ENCODE measurements around the gene NUP133. TPM values are rescaled to one million over a fixed set of nuclear protein-coding genes. Genes with fewer than 3 reads are reported as not detected.

Gene NUP133
- total RNA-seq, 4 donors from 2014 or later: 18.4 to 30.8 (median 23.7) TPM

GRCh38 chr1:229474509-229474908 lies 33.6 kb downstream of the NUP133 start:
- intact Hi-C loops (cut with DNase I; ENCODE audit: low total_unique reads): no loop called here

GRCh38 chr1:229471175-229471574 lies 37.0 kb downstream of the NUP133 start:
- no peak overlapping the region for H3K27ac ChIP-seq
- ATAC-seq: no peak
- no peak overlapping the region for H3K4me3 ChIP-seq
- no peak for DNase-seq
- in situ Hi-C loops (cut with MboI; ENCODE audit: low sequenced_read_pairs in 4 of 4): no loop called here
- H3K4me1 ChIP-seq: no peaks in the 10 kb centered on the region
- peaks cover 0 to 50% of the 10 kb centered on the region in 2 donors for H3K36me3 ChIP-seq
- H3K27me3 ChIP-seq: no peaks in the 10 kb centered on the region
- TF ChIP-seq CTCF (IDR thresholded peaks at IDR 0.05 in 4 of 5, conservative IDR thresholded peaks at IDR 0.05 in 1 of 5): no peak
- no peak for TF ChIP-seq POLR2A (IDR thresholded peaks at IDR 0.05)
- intact Hi-C loops (cut with DNase I; ENCODE audit: low total_unique reads): no loop called here
- no peaks in the 10 kb centered on the region for H3K9me3 ChIP-seq

More at GRCh38 chr1:229474509-229474908, 33.6 kb downstream of the NUP133 start:
- no peak for TF ChIP-seq CTCF (IDR thresholded peaks at IDR 0.05 in 4 of 5, conservative IDR thresholded peaks at IDR 0.05 in 1 of 5)
- no peaks in the 10 kb centered on the region for H3K4me1 ChIP-seq
- no peaks in the 10 kb centered on the region for H3K9me3 ChIP-seq
- no peak overlapping the region for H3K27ac ChIP-seq
- H3K36me3 ChIP-seq: peaks cover 0 to 68% of the 10 kb centered on the region in 2 donors
- ATAC-seq (no peak), DNase-seq (no peak)
- no peaks in the 10 kb centered on the region for H3K27me3 ChIP-seq
- no peak overlapping the region for H3K4me3 ChIP-seq
- in situ Hi-C loops (cut with MboI; ENCODE audit: low sequenced_read_pairs in 4 of 4): no loop called here

GRCh38 chr1:229470406-229471043 lies 37.6 kb downstream of the NUP133 start:
- peak; percentile 56 to 58 for ATAC-seq
- Histone ChIP-seq H3K9me3 (no peaks in the 10 kb centered on the region), H3K27me3 (no peaks in the 10 kb centered on the region), H3K4me3 (no peak overlapping the region), H3K27ac (no peak overlapping the region), H3K36me3 (peaks cover 0 to 47% of the 10 kb centered on the region in 2 donors), H3K4me1 (no peaks in the 10 kb centered on the region)
- in situ Hi-C loops (cut with MboI; ENCODE audit: low sequenced_read_pairs in 4 of 4) (no loop called here), intact Hi-C loops (cut with DNase I; ENCODE audit: low total_unique reads) (no loop called here)
- no peak for TF ChIP-seq CTCF (IDR thresholded peaks at IDR 0.05 in 4 of 5, conservative IDR thresholded peaks at IDR 0.05 in 1 of 5)
- TF ChIP-seq POLR2A (IDR thresholded peaks at IDR 0.05): no peak
- DNase-seq: no peak

GRCh38 chr1:229466887-229467286 lies 41.3 kb downstream of the NUP133 start:
- ATAC-seq (no peak), DNase-seq (no peak)
- intact Hi-C loops (cut with DNase I; ENCODE audit: low total_unique reads) (no loop called here), in situ Hi-C loops (cut with MboI; ENCODE audit: low sequenced_read_pairs in 4 of 4) (no loop called here)
- TF ChIP-seq POLR2A (IDR thresholded peaks at IDR 0.05) (no peak), CTCF (IDR thresholded peaks at IDR 0.05 in 4 of 5, conservative IDR thresholded peaks at IDR 0.05 in 1 of 5) (no peak)
- peaks cover 0 to 55% of the 10 kb centered on the region in 2 donors for H3K36me3 ChIP-seq
- no peak overlapping the region for H3K27ac ChIP-seq
- H3K4me3 ChIP-seq: no peak overlapping the region
- H3K4me1 ChIP-seq: no peaks in the 10 kb centered on the region
- no peaks in the 10 kb centered on the region for H3K9me3 ChIP-seq
- H3K27me3 ChIP-seq: no peaks in the 10 kb centered on the region

- Histone ChIP-seq H3K4me1 (peaks cover 5 to 7% of the 10 kb centered on the region in 2 donors), H3K27ac (no peak overlapping the region), H3K4me3 (no peak overlapping the region), H3K9me3 (no peaks in the 10 kb centered on the region), H3K36me3 (peaks cover 0 to 55% of the 10 kb centered on the region in 2 donors), H3K27me3 (no peaks in the 10 kb centered on the region)
- in situ Hi-C loops (cut with MboI; ENCODE audit: low sequenced_read_pairs in 4 of 4): no loop called here
- TF ChIP-seq POLR2A (IDR thresholded peaks at IDR 0.05) (no peak), CTCF (IDR thresholded peaks at IDR 0.05 in 4 of 5, conservative IDR thresholded peaks at IDR 0.05 in 1 of 5) (no peak)
- DNase-seq (no peak), ATAC-seq (no peak)
- intact Hi-C loops (cut with DNase I; ENCODE audit: low total_unique reads): no loop called here
Measured at GRCh38 chr1:229464672-229465071, 43.5 kb downstream of the NUP133 start.

Measured in gastrocnemius medialis (tissue), 4 donors.